NB4 (cell line): ENCODE results near the gene WBP2NL.

Experiments used
- MYC ChIP-seq: IDR thresholded peaks from 2 replicates; pipeline ENCODE4 v1.6.1; 2011; ENCODE audit warnings: low read depth, low read length
- POLR2A ChIP-seq: IDR thresholded peaks from 2 replicates; pipeline ENCODE4 v1.6.1; 2011; ENCODE audit warnings: mild to moderate bottlenecking; ENCODE audit not compliant: insufficient read length; ENCODE audit errors: extremely low read depth
- TF ChIP-seq, protein P1 (sequence below): IDR thresholded peaks from one replicate; pipeline ENCODE4 v1.5.1; 2012; ENCODE audit warnings: low read depth, low read length

DNA sequence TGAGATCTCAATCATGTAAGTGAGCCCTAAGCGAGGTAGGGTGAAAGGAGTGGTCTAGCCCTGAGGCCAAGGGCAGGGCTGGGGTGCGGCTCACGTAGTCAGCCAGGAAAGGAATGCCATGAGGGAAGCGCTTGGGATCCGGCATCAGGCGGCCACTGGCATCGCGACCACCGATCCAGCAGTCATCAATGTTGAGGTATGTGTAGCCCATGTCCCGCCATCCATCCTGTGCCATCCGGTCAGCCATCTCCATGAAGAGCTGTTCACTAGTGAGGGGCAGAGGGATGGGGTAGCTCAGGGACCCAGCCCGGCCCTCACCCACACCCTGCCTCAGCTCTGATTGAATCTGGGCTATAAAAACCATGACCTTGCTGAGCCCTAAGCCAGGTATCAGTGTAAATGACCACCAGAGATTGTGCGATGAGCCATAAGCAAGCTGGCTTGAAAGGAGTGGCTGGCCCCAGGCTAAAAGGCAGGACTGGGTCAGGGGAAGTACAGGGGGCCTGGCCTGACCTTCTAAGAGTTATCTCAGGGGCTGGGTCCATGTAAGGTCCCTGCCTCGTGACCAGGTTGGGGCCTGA, 69.2 kb downstream of the WBP2NL start:
- TF ChIP-seq, protein P1, sequence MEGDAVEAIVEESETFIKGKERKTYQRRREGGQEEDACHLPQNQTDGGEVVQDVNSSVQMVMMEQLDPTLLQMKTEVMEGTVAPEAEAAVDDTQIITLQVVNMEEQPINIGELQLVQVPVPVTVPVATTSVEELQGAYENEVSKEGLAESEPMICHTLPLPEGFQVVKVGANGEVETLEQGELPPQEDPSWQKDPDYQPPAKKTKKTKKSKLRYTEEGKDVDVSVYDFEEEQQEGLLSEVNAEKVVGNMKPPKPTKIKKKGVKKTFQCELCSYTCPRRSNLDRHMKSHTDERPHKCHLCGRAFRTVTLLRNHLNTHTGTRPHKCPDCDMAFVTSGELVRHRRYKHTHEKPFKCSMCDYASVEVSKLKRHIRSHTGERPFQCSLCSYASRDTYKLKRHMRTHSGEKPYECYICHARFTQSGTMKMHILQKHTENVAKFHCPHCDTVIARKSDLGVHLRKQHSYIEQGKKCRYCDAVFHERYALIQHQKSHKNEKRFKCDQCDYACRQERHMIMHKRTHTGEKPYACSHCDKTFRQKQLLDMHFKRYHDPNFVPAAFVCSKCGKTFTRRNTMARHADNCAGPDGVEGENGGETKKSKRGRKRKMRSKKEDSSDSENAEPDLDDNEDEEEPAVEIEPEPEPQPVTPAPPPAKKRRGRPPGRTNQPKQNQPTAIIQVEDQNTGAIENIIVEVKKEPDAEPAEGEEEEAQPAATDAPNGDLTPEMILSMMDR = no peak
- no peak for TF ChIP-seq POLR2A
- TF ChIP-seq MYC = no peak
